DMS53 treated with DMSO at 0.1 percent for 48 hours (cell line): ENCODE data around the gene ATP6V0C.
A peak's percentile ranks its signal among the peaks of the same experiment; 100 is the strongest.
"Not testable (repeated sequence)": the region's sequence is repeated elsewhere in the genome, so short reads cannot be mapped to it uniquely, and the experiment has no call there.

Experiments
- DNase-seq: peaks from one replicate; lab custom pipeline; 2025; ENCODE audit not compliant: unreplicated experiment; lab: John Stamatoyannopoulos, UW

The ATP6V0C gene

GRCh38 chr16:2474877-2475412, 38.8 kb upstream of the ATP6V0C start, which contains the start of gene TBC1D24:
Gene TBC1D24, plus strand, starts transcription at chr16:2475127. Its CDS starts 21,022 bp downstream, at chr16:2496149.
- peak; percentile 30 for DNase-seq

- no peak for DNase-seq
Measured at GRCh38 chr16:2475413-2476344, 38.1 kb upstream of the ATP6V0C start.

- no peak for DNase-seq
Measured at GRCh38 chr16:2476345-2476720, 37.4 kb upstream of the ATP6V0C start.

GRCh38 chr16:2476741-2477140, 37.0 kb upstream of the ATP6V0C start:
- DNase-seq: no peak

GRCh38 chr16:2477327-2477726, 36.4 kb upstream of the ATP6V0C start:
- no peak for DNase-seq

GRCh38 chr16:2478279-2478678, 35.5 kb upstream of the ATP6V0C start:
- no peak for DNase-seq

- DNase-seq: not testable (repeated sequence)
Measured at GRCh38 chr16:2479996-2480395, 33.8 kb upstream of the ATP6V0C start.

- DNase-seq: no peak
Measured at GRCh38 chr16:2480948-2481347, 32.8 kb upstream of the ATP6V0C start.

- no peak for DNase-seq
Measured at GRCh38 chr16:2481676-2482075, 32.1 kb upstream of the ATP6V0C start.

- DNase-seq: no peak
Measured at GRCh38 chr16:2482249-2482648, 31.5 kb upstream of the ATP6V0C start.

GRCh38 chr16:2482708-2483534, 30.8 kb upstream of the ATP6V0C start:
- peak; percentile 40 for DNase-seq

GRCh38 chr16:2483939-2484897, 29.5 kb upstream of the ATP6V0C start:
- DNase-seq: no peak

GRCh38 chr16:2484898-2485508, 28.7 kb upstream of the ATP6V0C start:
- no peak for DNase-seq

GRCh38 chr16:2485811-2486507, 27.8 kb upstream of the ATP6V0C start:
- no peak for DNase-seq

GRCh38 chr16:2486645-2487516, 26.9 kb upstream of the ATP6V0C start:
- DNase-seq: no peak

GRCh38 chr16:2487517-2487842, 26.3 kb upstream of the ATP6V0C start:
- no peak for DNase-seq

GRCh38 chr16:2487903-2488531, 25.7 kb upstream of the ATP6V0C start:
- no peak for DNase-seq

GRCh38 chr16:2489581-2489980, 24.2 kb upstream of the ATP6V0C start:
- DNase-seq: no peak
